Measurements from ENCODE around the gene NFIB.

DNA sequence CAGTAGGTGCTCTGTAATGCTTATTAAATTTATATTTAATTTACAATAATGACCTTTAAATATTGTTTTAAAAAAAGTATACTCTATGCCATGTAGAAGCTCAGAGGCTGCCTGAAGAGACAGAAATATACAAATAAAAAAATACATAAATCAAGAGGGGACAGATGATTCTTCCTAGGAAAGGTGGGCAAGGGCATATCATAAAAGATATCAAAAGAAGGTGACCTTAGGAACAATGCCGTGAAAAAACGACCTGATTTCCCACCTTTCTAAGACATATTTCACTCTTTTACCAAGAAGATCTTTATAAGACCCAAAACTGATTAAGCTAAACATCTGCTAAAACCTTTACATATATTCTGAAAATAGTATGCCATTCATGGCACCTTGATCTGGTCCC is 128.9 kb downstream of the NFIB start:
- TF ChIP-seq, protein P1, sequence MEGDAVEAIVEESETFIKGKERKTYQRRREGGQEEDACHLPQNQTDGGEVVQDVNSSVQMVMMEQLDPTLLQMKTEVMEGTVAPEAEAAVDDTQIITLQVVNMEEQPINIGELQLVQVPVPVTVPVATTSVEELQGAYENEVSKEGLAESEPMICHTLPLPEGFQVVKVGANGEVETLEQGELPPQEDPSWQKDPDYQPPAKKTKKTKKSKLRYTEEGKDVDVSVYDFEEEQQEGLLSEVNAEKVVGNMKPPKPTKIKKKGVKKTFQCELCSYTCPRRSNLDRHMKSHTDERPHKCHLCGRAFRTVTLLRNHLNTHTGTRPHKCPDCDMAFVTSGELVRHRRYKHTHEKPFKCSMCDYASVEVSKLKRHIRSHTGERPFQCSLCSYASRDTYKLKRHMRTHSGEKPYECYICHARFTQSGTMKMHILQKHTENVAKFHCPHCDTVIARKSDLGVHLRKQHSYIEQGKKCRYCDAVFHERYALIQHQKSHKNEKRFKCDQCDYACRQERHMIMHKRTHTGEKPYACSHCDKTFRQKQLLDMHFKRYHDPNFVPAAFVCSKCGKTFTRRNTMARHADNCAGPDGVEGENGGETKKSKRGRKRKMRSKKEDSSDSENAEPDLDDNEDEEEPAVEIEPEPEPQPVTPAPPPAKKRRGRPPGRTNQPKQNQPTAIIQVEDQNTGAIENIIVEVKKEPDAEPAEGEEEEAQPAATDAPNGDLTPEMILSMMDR (IDR thresholded peaks at IDR 0.05): no peak
- TF ChIP-seq POLR2AphosphoS5 (IDR thresholded peaks at IDR 0.05): no peak
- TF ChIP-seq POLR2A (IDR thresholded peaks at IDR 0.05): no peak
